ENCODE results near the gene WDR62.

DNA sequence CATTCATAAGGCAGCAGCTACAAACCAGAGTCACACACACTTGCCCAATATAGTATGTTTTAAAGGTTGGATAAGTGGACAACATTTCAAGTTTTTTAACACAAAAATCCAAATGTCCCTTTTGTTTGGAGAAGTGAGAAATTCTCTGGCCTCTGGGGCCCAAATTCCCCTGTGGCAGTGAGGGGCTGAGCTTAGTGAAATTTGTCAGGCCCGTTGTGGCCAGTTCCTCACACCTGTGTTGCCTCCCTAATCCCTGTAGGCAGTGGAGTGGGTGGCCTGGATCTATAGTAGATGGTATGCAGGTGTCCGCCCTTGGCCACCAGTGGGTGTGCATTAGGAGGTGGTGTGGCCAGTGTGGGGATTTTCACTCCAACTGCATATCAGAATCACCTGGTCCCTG lies 6.7 kb downstream of the WDR62 start:
- TF ChIP-seq, protein P1, sequence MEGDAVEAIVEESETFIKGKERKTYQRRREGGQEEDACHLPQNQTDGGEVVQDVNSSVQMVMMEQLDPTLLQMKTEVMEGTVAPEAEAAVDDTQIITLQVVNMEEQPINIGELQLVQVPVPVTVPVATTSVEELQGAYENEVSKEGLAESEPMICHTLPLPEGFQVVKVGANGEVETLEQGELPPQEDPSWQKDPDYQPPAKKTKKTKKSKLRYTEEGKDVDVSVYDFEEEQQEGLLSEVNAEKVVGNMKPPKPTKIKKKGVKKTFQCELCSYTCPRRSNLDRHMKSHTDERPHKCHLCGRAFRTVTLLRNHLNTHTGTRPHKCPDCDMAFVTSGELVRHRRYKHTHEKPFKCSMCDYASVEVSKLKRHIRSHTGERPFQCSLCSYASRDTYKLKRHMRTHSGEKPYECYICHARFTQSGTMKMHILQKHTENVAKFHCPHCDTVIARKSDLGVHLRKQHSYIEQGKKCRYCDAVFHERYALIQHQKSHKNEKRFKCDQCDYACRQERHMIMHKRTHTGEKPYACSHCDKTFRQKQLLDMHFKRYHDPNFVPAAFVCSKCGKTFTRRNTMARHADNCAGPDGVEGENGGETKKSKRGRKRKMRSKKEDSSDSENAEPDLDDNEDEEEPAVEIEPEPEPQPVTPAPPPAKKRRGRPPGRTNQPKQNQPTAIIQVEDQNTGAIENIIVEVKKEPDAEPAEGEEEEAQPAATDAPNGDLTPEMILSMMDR (IDR thresholded peaks at IDR 0.05) = no peak
- TF ChIP-seq POLR2A (IDR thresholded peaks at IDR 0.05) = no peak
